Smooth muscle cell (in vitro differentiated cells): ENCODE measurements around the gene HSPA1L. TPM values are rescaled to one million over a fixed set of nuclear protein-coding genes. Genes with fewer than 3 reads are reported as not detected.
A peak's percentile ranks its signal among the peaks of the same experiment; 100 is the strongest.
"Not testable (repeated sequence)": the region's sequence is repeated elsewhere in the genome, so short reads cannot be mapped to it uniquely, and the experiment has no call there.

ENCODE experiments used
- DNase-seq: peaks from one replicate; lab custom pipeline; 2025; ENCODE audit not compliant: unreplicated experiment; lab: John Stamatoyannopoulos, UW
- H2AFZ ChIP-seq: fragments of 200-600 bp; sonication (generic); 2 replicates; pipeline ENCODE4 v1.6.0; 2016; ENCODE audit warnings: antibody characterized with exemption, low read depth, mild to moderate bottlenecking
- H3F3A ChIP-seq: fragments of 200-600 bp; sonication (generic); 2 replicates; pipeline ENCODE4 v1.6.0; 2017; ENCODE audit warnings: antibody characterized with exemption, low read depth
- H3K27ac ChIP-seq: fragments of 200-600 bp; sonication (generic); 2 replicates; pipeline ENCODE4 v1.5.1; 2016; ENCODE audit warnings: low read depth, mild to moderate bottlenecking
- H3K27me3 ChIP-seq: fragments of 200-600 bp; sonication (generic); 2 replicates; pipeline ENCODE4 v1.6.1; 2016; ENCODE audit warnings: low read depth, mild to moderate bottlenecking
- H3K36me3 ChIP-seq: fragments of 200-600 bp; sonication (generic); 2 replicates; pipeline ENCODE4 v1.5.1; 2016; ENCODE audit warnings: low read depth
- H3K4me1 ChIP-seq: fragments of 200-600 bp; sonication (generic); 2 replicates; pipeline ENCODE4 v1.5.1; 2016; ENCODE audit warnings: low read depth
- H3K4me2 ChIP-seq: fragments of 200-600 bp; sonication (generic); 2 replicates; pipeline ENCODE4 v1.6.0; 2016; ENCODE audit warnings: mild to moderate bottlenecking
- H3K4me3 ChIP-seq: fragments of 200-600 bp; sonication (generic); 2 replicates; pipeline ENCODE4 v1.5.1; 2016; ENCODE audit warnings: mild to moderate bottlenecking
- H3K79me2 ChIP-seq: fragments of 200-600 bp; sonication (generic); 2 replicates; pipeline ENCODE4 v1.6.0; 2016; ENCODE audit warnings: low read depth, mild to moderate bottlenecking
- H3K9ac ChIP-seq: fragments of 200-600 bp; sonication (generic); 2 replicates; pipeline ENCODE4 v1.6.0; 2016; ENCODE audit warnings: low read depth
- H3K9me3 ChIP-seq: fragments of 200-600 bp; sonication (generic); replicated peaks from 2 replicates; pipeline ENCODE4 v1.5.1; 2016; ENCODE audit warnings: low read depth
- H4K20me1 ChIP-seq: fragments of 200-600 bp; sonication (generic); 2 replicates; pipeline ENCODE4 v1.6.0; 2016; ENCODE audit warnings: low read depth
- WGBS: methylation state at CpG from one replicate; pipeline ENCODE4 v1.1.7; 2016; ENCODE audit warnings: low lambda C conversion rate; 5-methylcytosine and 5-hydroxymethylcytosine counted together
- polyA plus RNA-seq: library from polyadenylated mRNA; unstranded; fragments of >200 nt; fragmentation: Nextera tagmentation; extraction: Ambion mirVana; gene quantifications from 2 replicates; pipeline ENCODE4 v1.2.1, GENCODE V29; 2016
- total RNA-seq: library from RNA; depleted of rRNA; stranded (reverse); fragments of >200 nt; gene quantifications from 2 replicates; pipeline ENCODE4 v1.2.3, GENCODE V29; 2014
- TF ChIP-seq, protein P1 (sequence below): fragments of 200-600 bp; sonication (generic); IDR thresholded peaks from 2 replicates; pipeline ENCODE4 v1.5.1; 2017; ENCODE audit warnings: borderline replicate concordance, mild to moderate bottlenecking, antibody characterized with exemption; ENCODE audit not compliant: insufficient read depth, poor library complexity, severe bottlenecking

Gene HSPA1L
- total and polyA plus RNA-seq, 2 experiments from 2014 or later: 0.19 to 0.63 TPM

DNA sequence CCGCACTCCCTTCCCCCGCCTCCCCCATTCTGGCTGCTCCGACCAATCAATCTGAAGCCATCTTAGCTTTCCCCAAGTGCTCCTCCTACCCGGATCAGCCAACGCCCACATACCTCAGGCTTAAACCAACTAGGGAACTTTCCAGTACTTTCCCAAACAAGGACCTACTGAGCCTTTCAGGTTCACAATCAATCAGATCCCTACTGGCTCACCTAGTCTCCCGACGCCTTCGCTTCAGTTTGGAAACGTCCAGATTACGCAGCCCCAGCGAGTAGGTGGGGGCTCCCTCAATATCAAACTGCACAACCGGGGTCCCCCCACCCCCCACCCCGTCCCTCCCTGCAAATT lies 432 bp downstream of the HSPA1L start:
- Histone ChIP-seq H3K79me2 (peaks cover 14% of the 10 kb centered on the region), H3K4me3 (peak overlapping the region; percentile 69), H3K36me3 (no peaks in the 10 kb centered on the region), H3K27me3 (no peaks in the 10 kb centered on the region), H3K4me1 (peaks cover 20% of the 10 kb centered on the region), H3K4me2 (peak overlapping the region; percentile 92), H3F3A (peaks cover 16% of the 10 kb centered on the region), H3K9me3 (no peaks in the 10 kb centered on the region), H2AFZ (peak overlapping the region; percentile 44), H3K27ac (peak overlapping the region; percentile 95), H3K9ac (peak overlapping the region; percentile 88), H4K20me1 (peaks cover 4% of the 10 kb centered on the region)
- WGBS: 3% methylated on average over 12 of the region's 13 CpGs
- TF ChIP-seq, protein P1, sequence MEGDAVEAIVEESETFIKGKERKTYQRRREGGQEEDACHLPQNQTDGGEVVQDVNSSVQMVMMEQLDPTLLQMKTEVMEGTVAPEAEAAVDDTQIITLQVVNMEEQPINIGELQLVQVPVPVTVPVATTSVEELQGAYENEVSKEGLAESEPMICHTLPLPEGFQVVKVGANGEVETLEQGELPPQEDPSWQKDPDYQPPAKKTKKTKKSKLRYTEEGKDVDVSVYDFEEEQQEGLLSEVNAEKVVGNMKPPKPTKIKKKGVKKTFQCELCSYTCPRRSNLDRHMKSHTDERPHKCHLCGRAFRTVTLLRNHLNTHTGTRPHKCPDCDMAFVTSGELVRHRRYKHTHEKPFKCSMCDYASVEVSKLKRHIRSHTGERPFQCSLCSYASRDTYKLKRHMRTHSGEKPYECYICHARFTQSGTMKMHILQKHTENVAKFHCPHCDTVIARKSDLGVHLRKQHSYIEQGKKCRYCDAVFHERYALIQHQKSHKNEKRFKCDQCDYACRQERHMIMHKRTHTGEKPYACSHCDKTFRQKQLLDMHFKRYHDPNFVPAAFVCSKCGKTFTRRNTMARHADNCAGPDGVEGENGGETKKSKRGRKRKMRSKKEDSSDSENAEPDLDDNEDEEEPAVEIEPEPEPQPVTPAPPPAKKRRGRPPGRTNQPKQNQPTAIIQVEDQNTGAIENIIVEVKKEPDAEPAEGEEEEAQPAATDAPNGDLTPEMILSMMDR: no peak
- peak; percentile 88 for DNase-seq

DNA sequence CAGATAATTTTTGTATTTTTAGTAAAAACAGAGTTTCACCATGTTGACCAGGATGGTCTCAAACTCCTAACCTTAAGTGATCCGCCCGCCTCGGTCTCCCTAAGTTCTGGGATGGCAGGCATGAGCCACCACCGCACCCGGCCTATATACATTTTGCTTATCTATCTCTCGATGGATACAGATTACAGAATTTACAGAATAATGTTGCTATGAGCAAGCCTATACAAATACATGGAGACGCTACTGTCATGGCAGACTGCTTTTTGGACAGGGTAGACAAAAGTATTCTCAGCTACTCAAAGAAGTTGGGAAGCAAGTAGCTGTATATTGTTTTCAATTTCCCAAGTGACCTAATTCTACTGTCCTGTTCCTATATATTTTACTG lies 1.6 kb downstream of the HSPA1L start:
- Histone ChIP-seq H3K4me1 (peaks cover 20% of the 10 kb centered on the region), H3K36me3 (no peaks in the 10 kb centered on the region), H4K20me1 (peaks cover 4% of the 10 kb centered on the region), H3K27me3 (no peaks in the 10 kb centered on the region), H3K4me2 (peak overlapping the region; percentile 92), H3K9ac (peak overlapping the region; percentile 7), H3K27ac (peak overlapping the region; percentile 95), H3K4me3 (peak overlapping the region; percentile 69), H3K79me2 (peaks cover 10% of the 10 kb centered on the region), H3F3A (peaks cover 16% of the 10 kb centered on the region), H3K9me3 (no peaks in the 10 kb centered on the region), H2AFZ (peak overlapping the region; percentile 69)
- TF ChIP-seq, protein P1: no peak
- no peak for DNase-seq
- 94% methylated on average over 7 of the region's 7 CpGs for WGBS

DNA sequence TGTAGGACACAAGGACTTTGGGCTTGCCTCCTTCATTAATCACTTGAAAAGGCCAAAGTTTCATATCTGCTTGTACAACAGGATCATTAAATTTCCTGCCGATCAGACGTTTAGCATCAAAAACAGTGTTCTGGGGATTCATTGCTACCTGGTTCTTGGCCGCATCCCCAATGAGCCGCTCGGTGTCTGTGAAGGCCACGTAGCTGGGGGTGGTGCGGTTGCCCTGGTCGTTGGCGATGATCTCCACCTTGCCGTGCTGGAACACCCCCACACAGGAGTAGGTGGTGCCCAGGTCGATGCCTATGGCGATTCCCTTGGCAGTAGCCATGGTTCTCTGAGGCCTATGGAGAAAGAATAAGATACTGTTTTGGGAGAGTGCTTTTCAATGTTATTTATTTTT lies 3.4 kb downstream of the HSPA1L start:
- Histone ChIP-seq H3K4me2 (no peak overlapping the region), H3K27me3 (no peaks in the 10 kb centered on the region), H3K9me3 (no peaks in the 10 kb centered on the region), H3K4me3 (no peak overlapping the region), H3K36me3 (no peaks in the 10 kb centered on the region), H3K79me2 (no peaks in the 10 kb centered on the region), H3K4me1 (peaks cover 15% of the 10 kb centered on the region), H2AFZ (no peak overlapping the region), H3F3A (peaks cover 24% of the 10 kb centered on the region), H3K27ac (no peak overlapping the region), H3K9ac (no peak overlapping the region), H4K20me1 (no peaks in the 10 kb centered on the region)
- WGBS: 97% methylated on average over 12 of the region's 12 CpGs
- DNase-seq: no peak
- TF ChIP-seq, protein P1: no peak

DNA sequence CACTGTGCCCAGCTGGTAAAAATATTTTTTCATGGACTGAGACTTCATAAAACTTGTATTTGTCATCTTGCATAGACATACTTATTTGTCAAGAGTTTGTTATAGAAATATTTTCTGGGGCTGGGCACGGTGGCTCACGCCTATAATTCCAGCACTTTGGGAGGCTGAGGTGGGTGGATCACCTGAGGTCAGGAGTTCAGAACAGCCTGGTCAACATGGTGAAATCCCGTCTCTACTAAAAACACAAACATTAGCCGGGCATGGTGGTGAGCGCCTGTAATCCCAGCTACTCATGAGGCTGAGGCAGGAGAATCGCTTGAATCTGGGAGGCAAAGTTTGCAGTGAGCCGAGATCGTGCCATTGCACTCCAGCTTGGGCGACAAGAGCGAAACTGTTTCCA lies 6.5 kb downstream of the HSPA1L start:
- not testable (repeated sequence) for H3K9me3 ChIP-seq, H4K20me1 ChIP-seq, H3K4me3 ChIP-seq, DNase-seq, H3K36me3 ChIP-seq, H3K9ac ChIP-seq, H3K27ac ChIP-seq, H2AFZ ChIP-seq, H3K4me2 ChIP-seq, H3K4me1 ChIP-seq, H3K27me3 ChIP-seq
- 98% methylated on average over 10 of the region's 10 CpGs for WGBS
- peaks cover 23% of the 10 kb centered on the region for H3K79me2 ChIP-seq
- peaks cover 18% of the 10 kb centered on the region for H3F3A ChIP-seq
